Nephron (organoid): ENCODE measurements around the gene GPR62.

Experiments used
- H3K27ac Mint-ChIP-seq, 3 experiments: 2 replicates each; pipeline ENCODE4 v1.8.0; 2020; ENCODE audit warnings: mixed read lengths in 3 of 3, mild to moderate bottlenecking in 2 of 3, moderate library complexity in 1 of 3
- H3K27me3 Mint-ChIP-seq: 2 replicates; pipeline ENCODE4 v1.8.0; 2021; ENCODE audit warnings: low read depth, mild to moderate bottlenecking, moderate library complexity, mixed read lengths
- H3K36me3 Mint-ChIP-seq: 2 replicates; pipeline ENCODE4 v1.8.0; 2020; ENCODE audit warnings: low read depth, mixed read lengths
- H3K4me1 Mint-ChIP-seq: 2 replicates; pipeline ENCODE4 v1.8.0; 2020; ENCODE audit warnings: mixed read lengths
- H3K4me3 Mint-ChIP-seq, 3 experiments: 2 replicates each; pipeline ENCODE4 v1.8.0; 2020; ENCODE audit warnings: mild to moderate bottlenecking in 3 of 3, mixed read lengths in 3 of 3, moderate library complexity in 2 of 3
- H3K9me3 Mint-ChIP-seq: 2 replicates; pipeline ENCODE4 v1.8.0; 2020; ENCODE audit warnings: mixed read lengths
- CTCF ChIP-seq, 3 experiments: fragments of 200-600 bp; sonication (generic); IDR thresholded peaks; one replicate each; pipeline ENCODE4 v1.5.0; 2021; ENCODE audit warnings: antibody characterized with exemption in 3 of 3; ENCODE audit not compliant: unreplicated experiment in 3 of 3

GPR62 gene

GRCh38 chr3:52001443-52001974 is 46.3 kb downstream of the GPR62 start:
- no peaks in the 10 kb centered on the region for H3K9me3 Mint-ChIP-seq
- H3K27me3 Mint-ChIP-seq, result peaks cover 9% of the 10 kb centered on the region
- H3K4me1 Mint-ChIP-seq, result peaks cover 56% of the 10 kb centered on the region
- no peaks in the 10 kb centered on the region for H3K36me3 Mint-ChIP-seq
- peak overlapping the region in 1 of 3 experiments; percentile 87 for H3K27ac Mint-ChIP-seq
- H3K4me3 Mint-ChIP-seq, result no peak overlapping the region
- peak; percentile 90 to 96 (median 95) for TF ChIP-seq CTCF (IDR thresholded peaks at IDR 0.05; ENCODE audit: unreplicated experiment in 3 of 3)

GRCh38 chr3:52002748-52003147 is 47.6 kb downstream of the GPR62 start:
- TF ChIP-seq CTCF (IDR thresholded peaks at IDR 0.05; ENCODE audit: unreplicated experiment in 3 of 3), result no peak
- H3K9me3 Mint-ChIP-seq, result no peaks in the 10 kb centered on the region
- H3K4me1 Mint-ChIP-seq, result peaks cover 60% of the 10 kb centered on the region
- peaks cover 13% of the 10 kb centered on the region for H3K27me3 Mint-ChIP-seq
- H3K27ac Mint-ChIP-seq, result peak overlapping the region; percentile 75 to 87 (median 79)
- H3K4me3 Mint-ChIP-seq, result peak overlapping the region; percentile 44 to 54 (median 47)
- H3K36me3 Mint-ChIP-seq, result no peaks in the 10 kb centered on the region

- Mint-ChIP-seq H3K9me3 (no peaks in the 10 kb centered on the region), H3K4me1 (peaks cover 55% of the 10 kb centered on the region), H3K27me3 (peaks cover 14% of the 10 kb centered on the region), H3K36me3 (no peaks in the 10 kb centered on the region), H3K27ac (peak overlapping the region; percentile 61 to 89 (median 79)), H3K4me3 (peak overlapping the region in 2 of 3 experiments; percentile 12 to 28)
- TF ChIP-seq CTCF (IDR thresholded peaks at IDR 0.05; ENCODE audit: unreplicated experiment in 3 of 3), result peak; percentile 68 to 83 (median 78)
These were observed 49.1 kb downstream of the GPR62 start for GRCh38 chr3:52004163-52004787.

- no peak for TF ChIP-seq CTCF (IDR thresholded peaks at IDR 0.05; ENCODE audit: unreplicated experiment in 3 of 3)
- H3K27ac Mint-ChIP-seq, result peak overlapping the region; percentile 79 to 89 (median 83)
- H3K9me3 Mint-ChIP-seq, result no peaks in the 10 kb centered on the region
- H3K36me3 Mint-ChIP-seq, result no peaks in the 10 kb centered on the region
- peak overlapping the region in 2 of 3 experiments; percentile 26 to 55 for H3K4me3 Mint-ChIP-seq
- peaks cover 55% of the 10 kb centered on the region for H3K4me1 Mint-ChIP-seq
- peaks cover 14% of the 10 kb centered on the region for H3K27me3 Mint-ChIP-seq
These were observed 49.8 kb downstream of the GPR62 start for GRCh38 chr3:52004906-52005395.

- Mint-ChIP-seq H3K27me3 (peaks cover 14% of the 10 kb centered on the region), H3K36me3 (no peaks in the 10 kb centered on the region), H3K4me3 (peak overlapping the region; percentile 23 to 62 (median 55)), H3K27ac (peak overlapping the region; percentile 61 to 84 (median 83)), H3K9me3 (no peaks in the 10 kb centered on the region), H3K4me1 (peaks cover 55% of the 10 kb centered on the region)
- TF ChIP-seq CTCF (IDR thresholded peaks at IDR 0.05; ENCODE audit: unreplicated experiment in 3 of 3), result no peak
These were observed 50.4 kb downstream of the GPR62 start for GRCh38 chr3:52005571-52005986.
